ENCODE results near the gene TRIM49D1. TPM values are rescaled to one million over a fixed set of nuclear protein-coding genes. Genes with fewer than 3 reads are reported as not detected.
"Not testable (repeated sequence)": the region's sequence is repeated elsewhere in the genome, so short reads cannot be mapped to it uniquely, and the experiment has no call there.

Gene TRIM49D1
- total RNA-seq, result not detected in 2 replicates

- no peak for DNase-seq (ENCODE audit: low read depth)
Observed at GRCh38 chr11:89922195-89922660, at the start of gene TRIM49D1. Gene TRIM49D1 (minus strand): TSS chr11:89922245. CDS start chr11:89917710, 4,535 bp downstream.

DNA sequence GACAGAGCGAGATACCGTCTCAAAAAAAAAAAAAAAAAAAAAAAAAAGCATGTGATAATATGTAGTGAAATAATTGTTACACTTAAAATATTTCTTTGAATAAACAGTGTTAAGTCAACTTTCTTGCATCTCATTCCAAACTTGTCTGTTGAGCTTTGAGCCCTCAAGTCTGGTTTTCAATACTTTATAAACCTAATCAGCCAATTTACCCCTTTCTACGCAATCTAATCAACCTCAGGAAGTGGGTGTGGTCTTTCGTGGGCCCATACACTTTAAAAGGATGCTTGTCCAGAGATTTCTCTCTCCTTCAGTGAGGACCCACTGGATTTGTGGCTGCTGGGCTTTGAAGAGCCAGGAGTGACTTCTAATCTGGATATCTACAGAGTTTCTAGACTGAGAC, 43.7 kb upstream of the TRIM49D1 start, which contains the start of gene TRIM64:
Gene TRIM64 (plus strand): TSS at position 301 of the 400 bp plus-strand sequence. CDS start 2,467 bp downstream, outside the sequence.
- not testable (repeated sequence) for DNase-seq (ENCODE audit: low read depth)

DNA sequence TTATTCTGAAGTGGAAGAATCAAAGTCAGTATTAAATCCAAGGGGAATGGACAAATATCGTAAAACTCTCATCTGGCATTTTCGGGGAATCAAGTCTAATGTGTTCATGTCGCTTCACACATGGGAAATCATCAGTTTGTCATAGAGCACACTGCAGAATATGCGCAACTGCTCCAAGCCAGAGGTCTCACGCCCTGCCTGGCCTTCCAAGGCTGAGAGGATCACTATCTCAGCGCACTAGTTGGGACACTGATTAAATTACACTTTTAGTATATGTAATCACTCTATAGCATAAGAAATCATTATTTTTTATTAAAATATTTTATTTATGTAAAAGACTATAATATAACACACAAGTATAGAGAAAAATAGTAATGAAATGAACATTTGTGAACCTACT, 38.8 kb upstream of the TRIM49D1 start:
- not testable (repeated sequence) for DNase-seq (ENCODE audit: low read depth)

GRCh38 chr11:89923764-89924163, 1.7 kb upstream of the TRIM49D1 start, which contains the start of gene TRIM49D2:
Gene TRIM49D2 (plus strand): TSS chr11:89924064. CDS start chr11:89926762, 2,698 bp downstream.
- DNase-seq (ENCODE audit: low read depth), result not testable (repeated sequence)

DNA sequence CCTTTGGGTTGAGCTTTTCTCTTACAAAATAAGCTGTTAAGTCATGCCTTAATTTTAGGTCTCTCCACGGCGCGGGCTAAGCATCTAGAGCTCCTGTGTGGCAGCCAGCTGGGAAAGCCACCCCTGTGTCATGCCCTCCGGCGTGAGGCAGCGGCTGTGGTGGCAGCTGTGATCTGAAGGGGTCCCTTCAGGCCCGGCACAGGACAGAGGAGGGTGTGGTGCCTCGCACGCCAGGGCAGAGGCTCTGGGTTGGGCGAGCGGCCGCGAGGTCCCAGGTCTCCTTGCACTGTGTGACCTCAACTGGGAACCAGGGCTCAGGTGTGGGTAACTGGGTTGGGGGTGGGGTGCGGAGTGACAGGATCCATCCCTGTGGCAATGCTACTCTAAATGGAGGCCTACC, 21.2 kb downstream of the TRIM49D1 start:
- DNase-seq (ENCODE audit: low read depth), result not testable (repeated sequence)

DNA sequence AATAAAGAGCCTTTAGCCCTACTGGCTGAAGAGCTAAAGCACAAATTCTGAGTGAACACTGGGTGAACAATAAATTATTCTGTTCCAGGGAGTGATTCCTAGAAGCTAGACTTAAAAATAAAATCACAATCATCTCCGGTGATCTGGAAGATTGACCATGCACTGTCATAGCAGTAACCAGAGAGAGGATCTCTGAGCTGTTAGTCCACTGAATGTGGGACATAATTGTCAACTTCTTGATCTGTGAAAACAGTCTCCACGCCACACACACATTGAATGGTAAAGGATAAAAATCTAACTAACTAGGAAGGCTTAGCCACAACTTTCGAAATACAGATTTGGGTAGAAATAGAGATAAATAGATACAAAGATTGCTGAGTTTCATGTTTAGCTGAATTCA, 28.8 kb downstream of the TRIM49D1 start:
- not testable (repeated sequence) for DNase-seq (ENCODE audit: low read depth)

DNA sequence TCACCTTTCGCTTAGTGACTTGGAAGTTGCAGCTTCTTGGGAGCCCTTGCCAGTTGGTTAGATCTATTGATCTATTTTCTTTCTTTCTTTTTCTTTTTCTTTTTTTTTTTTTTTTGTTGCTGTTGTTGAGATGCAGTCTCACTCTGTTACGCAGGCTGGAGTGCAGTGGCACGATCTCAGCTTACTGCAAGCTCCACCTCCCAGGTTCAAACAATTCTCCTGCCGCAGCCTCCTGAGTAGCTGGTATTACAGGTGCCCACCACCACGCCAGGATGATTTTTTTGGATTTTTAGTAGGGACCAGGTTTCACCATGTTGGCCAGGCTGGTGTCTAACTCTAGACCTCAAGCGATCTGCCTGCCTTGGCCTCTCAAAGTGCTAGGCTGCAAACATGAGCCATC, 44.5 kb downstream of the TRIM49D1 start:
- DNase-seq (ENCODE audit: low read depth), result not testable (repeated sequence)

- DNase-seq (ENCODE audit: low read depth), result not testable (repeated sequence)
Observed at GRCh38 chr11:89872588-89872987, 49.5 kb downstream of the TRIM49D1 start.

GRCh38 chr11:89865223-89865622, 56.8 kb downstream of the TRIM49D1 start:
- not testable (repeated sequence) for DNase-seq (ENCODE audit: low read depth)

GRCh38 chr11:89863906-89864704, 57.9 kb downstream of the TRIM49D1 start:
- not testable (repeated sequence) for DNase-seq (ENCODE audit: low read depth)

Other genes with a start within 250 kb of the TRIM49D1 start
- not detected in 2 replicates for gene TRIM77, start 211.9 kb downstream of the TRIM49D1 start, total RNA-seq
- gene TRIM49, start 113.7 kb downstream of the TRIM49D1 start, total RNA-seq, result not detected in 2 replicates
- gene TRIM64B, start 43.8 kb downstream of the TRIM49D1 start, total RNA-seq, result not detected in 2 replicates
- not detected in 2 replicates for gene TRIM49D2, start 1.8 kb upstream of the TRIM49D1 start, total RNA-seq
- gene TRIM64, start 43.8 kb upstream of the TRIM49D1 start, total RNA-seq, result not detected in 2 replicates
- not detected in 2 replicates for gene TRIM49C, start 108.9 kb upstream of the TRIM49D1 start, total RNA-seq
- not detected in 2 replicates for gene UBTFL1, start 163.7 kb upstream of the TRIM49D1 start, total RNA-seq
- 0.10 TPM in 1 of 2 replicates, not detected in the other for gene NAALAD2, start 212.4 kb upstream of the TRIM49D1 start, total RNA-seq